GM21825 (cell line): ENCODE measurements around the gene LRRC37A2.
"Not testable (repeated sequence)": the region's sequence is repeated elsewhere in the genome, so short reads cannot be mapped to it uniquely, and the experiment has no call there.

Source experiments
- ATAC-seq: cut with Tn5 transposase; IDR thresholded peaks from one replicate; pipeline ENCODE4 v1.9.1; 2021; ENCODE audit warnings: mild to moderate bottlenecking, moderate library complexity; ENCODE audit not compliant: unreplicated experiment

Gene LRRC37A2

GRCh38 chr17:46591332-46591731 lies 79.1 kb downstream of the LRRC37A2 start:
- not testable (repeated sequence) for ATAC-seq

GRCh38 chr17:46598344-46598931 lies 86.2 kb downstream of the LRRC37A2 start:
- peak; percentile 45 for ATAC-seq

GRCh38 chr17:46600767-46601166 lies 88.5 kb downstream of the LRRC37A2 start:
- not testable (repeated sequence) for ATAC-seq

DNA sequence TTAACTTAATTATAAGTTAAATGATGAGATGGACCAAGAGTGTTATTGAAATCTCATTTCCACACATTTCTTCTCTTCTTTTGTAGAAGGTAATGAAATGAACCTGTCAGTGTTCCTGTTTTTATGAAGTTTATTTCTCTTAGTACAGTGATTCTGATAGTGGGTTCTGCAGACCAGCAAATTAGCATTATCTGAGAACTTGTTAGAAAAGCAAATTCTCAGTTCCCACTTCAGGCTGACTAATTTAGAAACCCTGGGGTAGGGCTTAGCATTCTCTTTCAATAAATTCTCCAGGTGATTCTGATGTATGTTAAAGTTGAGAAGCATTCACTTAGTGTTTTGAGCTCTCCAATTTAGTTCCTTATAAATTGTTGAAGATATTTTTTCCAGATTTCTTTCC lies 90.9 kb downstream of the LRRC37A2 start:
- ATAC-seq: peak; percentile 95
